ENCODE results near the gene FAM241A.

GRCh38 chr4:112099701-112100297 lies 45.5 kb upstream of the FAM241A start:
- TF ChIP-seq, protein P1, sequence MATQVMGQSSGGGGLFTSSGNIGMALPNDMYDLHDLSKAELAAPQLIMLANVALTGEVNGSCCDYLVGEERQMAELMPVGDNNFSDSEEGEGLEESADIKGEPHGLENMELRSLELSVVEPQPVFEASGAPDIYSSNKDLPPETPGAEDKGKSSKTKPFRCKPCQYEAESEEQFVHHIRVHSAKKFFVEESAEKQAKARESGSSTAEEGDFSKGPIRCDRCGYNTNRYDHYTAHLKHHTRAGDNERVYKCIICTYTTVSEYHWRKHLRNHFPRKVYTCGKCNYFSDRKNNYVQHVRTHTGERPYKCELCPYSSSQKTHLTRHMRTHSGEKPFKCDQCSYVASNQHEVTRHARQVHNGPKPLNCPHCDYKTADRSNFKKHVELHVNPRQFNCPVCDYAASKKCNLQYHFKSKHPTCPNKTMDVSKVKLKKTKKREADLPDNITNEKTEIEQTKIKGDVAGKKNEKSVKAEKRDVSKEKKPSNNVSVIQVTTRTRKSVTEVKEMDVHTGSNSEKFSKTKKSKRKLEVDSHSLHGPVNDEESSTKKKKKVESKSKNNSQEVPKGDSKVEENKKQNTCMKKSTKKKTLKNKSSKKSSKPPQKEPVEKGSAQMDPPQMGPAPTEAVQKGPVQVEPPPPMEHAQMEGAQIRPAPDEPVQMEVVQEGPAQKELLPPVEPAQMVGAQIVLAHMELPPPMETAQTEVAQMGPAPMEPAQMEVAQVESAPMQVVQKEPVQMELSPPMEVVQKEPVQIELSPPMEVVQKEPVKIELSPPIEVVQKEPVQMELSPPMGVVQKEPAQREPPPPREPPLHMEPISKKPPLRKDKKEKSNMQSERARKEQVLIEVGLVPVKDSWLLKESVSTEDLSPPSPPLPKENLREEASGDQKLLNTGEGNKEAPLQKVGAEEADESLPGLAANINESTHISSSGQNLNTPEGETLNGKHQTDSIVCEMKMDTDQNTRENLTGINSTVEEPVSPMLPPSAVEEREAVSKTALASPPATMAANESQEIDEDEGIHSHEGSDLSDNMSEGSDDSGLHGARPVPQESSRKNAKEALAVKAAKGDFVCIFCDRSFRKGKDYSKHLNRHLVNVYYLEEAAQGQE (IDR thresholded peaks at IDR 0.05; ENCODE audit: insufficient read depth in 1 of 2, low read depth in 2 of 2, low read length in 1 of 2), result no peak
- TF ChIP-seq POLR2AphosphoS5 (IDR thresholded peaks at IDR 0.05; ENCODE audit: low read depth, low read length) (no peak), TCF7L2 (IDR thresholded peaks at IDR 0.05; ENCODE audit: low read depth, low read length) (no peak)
- TF ChIP-seq, protein P2, sequence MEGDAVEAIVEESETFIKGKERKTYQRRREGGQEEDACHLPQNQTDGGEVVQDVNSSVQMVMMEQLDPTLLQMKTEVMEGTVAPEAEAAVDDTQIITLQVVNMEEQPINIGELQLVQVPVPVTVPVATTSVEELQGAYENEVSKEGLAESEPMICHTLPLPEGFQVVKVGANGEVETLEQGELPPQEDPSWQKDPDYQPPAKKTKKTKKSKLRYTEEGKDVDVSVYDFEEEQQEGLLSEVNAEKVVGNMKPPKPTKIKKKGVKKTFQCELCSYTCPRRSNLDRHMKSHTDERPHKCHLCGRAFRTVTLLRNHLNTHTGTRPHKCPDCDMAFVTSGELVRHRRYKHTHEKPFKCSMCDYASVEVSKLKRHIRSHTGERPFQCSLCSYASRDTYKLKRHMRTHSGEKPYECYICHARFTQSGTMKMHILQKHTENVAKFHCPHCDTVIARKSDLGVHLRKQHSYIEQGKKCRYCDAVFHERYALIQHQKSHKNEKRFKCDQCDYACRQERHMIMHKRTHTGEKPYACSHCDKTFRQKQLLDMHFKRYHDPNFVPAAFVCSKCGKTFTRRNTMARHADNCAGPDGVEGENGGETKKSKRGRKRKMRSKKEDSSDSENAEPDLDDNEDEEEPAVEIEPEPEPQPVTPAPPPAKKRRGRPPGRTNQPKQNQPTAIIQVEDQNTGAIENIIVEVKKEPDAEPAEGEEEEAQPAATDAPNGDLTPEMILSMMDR (IDR thresholded peaks at IDR 0.05), result peak; percentile 49; the same call in 1 of the 2 replicates

Data from Panc1 (cell line).